Measurements from ENCODE around the gene ZNF385B.

ZNF385B gene

DNA sequence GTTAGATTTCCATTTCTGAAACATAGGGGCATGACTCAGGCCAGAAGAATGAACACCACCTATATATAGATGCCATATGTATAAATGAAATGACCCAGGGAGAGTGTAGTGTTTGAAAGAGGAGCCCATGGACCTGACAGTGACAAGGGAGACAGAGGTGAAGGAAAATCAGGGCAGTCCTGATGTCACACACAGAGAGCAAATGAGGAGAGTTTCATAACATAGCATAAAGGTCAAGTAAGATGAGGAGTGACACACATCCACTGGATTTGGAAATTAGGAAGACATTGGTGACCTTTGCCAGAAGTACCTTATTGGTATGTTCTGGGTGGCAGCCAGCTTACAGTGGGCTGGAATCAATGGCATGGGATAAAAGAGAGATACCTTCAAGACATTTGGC is 276.7 kb downstream of the ZNF385B start:
- DNase-seq (ENCODE audit: low spot score): no peak

DNA sequence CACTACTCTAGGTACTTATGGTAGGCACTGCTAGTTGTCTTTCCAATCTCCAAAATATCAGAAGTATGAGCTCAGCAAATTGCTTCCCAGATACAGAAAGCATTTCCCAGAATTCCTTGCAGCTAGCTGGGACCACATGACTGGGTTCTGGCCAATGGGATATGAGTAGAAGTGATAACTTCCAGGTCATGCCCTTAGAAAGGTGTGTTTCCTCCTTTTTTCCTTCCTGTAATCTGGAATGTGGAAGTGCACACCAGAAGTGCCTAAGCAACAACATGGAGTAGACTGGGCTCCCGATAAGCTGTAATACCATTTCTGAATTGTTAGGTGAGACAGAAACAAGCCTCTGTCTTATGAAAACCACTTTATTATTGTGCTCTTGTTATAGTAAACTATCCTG is 279.8 kb downstream of the ZNF385B start:
- no peak for DNase-seq (ENCODE audit: low spot score)

DNA sequence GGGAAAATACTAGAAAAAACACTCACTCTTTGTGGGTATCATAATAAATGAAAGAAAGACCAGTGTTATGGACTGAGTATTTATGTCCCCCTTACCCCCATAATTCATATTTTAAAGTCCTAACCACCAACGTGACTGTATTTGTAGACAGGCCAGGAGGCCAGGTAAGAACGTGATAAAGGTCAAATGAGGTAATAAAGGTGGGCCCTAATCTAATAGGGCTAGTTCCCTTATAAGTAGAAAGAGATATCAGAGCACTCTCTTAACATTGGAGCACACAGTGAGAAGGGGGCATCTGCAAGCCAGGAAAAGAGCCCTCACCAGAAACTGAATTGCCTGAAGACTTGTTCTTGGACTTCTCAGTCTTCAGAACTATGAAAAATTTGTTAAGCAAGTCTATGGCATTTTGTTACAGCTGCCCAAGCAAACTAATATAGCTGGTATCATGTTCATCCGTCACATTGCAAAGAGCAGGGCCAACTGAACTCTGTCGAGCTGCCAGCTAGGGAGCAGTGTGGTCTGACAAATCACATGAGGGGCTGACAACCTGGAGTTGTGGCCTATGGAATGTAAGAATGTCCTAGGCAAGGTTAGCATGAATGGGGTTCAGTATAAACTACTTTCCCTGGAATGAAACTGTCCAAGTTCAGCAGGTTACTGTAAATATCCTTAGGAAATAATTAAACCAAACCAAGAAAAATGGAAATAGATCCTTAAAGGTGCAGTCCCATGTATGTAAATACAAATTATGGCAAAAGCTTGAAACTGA is 280.9 kb downstream of the ZNF385B start:
- DNase-seq (ENCODE audit: low spot score): no peak

DNA sequence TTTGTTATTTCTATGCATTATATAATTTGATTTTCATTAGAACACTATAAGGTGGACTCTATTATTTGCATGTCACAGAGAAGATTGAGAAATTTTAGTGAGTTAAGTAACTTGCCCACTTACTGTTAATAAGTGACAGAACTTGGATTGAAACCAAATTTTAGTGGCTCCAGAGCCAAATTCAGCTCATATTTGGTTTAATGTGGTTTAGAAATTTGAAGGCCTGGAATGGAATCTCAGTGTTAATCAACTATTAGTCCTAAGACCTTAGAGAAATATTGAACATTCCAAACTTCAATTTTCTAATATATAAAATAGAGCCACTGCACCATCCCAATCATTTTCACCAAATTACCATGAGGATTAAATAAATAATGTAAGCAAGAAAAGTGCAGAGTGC is 281.6 kb downstream of the ZNF385B start:
- DNase-seq (ENCODE audit: low spot score): no peak

DNA sequence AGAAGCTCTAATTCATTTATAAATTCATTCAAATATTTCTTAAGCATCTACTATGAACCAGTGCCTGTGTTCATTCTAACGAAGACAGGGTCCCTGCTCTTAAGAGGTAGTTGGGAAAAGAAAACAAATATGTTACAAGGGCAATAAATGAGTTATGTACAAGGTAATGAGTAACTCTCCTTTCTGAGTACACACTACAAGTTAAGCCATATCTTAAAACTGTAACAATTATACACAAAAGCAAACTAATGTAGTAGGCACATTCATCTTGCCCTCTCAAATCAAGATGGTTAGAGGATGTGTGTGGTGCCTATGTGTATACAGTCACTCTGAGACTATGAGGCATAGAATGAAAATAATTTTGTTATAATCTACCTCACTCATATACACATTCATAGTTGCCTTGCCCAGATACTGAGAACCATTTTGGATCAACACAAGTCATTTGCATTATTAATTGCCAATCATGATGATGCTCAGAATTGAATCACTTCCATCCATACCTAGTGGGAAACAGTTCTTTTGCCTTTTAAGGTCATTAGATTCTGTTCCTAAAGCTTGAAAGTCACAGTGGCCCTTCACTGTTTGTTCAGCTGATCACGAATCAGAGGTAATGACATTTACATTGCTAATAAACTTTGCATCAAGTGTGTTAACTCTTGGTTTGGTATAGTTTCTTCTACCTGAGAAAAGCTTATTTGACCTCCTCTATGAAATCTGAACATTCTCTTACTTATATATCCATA is 283.1 kb downstream of the ZNF385B start:
- no peak for DNase-seq (ENCODE audit: low spot score)

DNA sequence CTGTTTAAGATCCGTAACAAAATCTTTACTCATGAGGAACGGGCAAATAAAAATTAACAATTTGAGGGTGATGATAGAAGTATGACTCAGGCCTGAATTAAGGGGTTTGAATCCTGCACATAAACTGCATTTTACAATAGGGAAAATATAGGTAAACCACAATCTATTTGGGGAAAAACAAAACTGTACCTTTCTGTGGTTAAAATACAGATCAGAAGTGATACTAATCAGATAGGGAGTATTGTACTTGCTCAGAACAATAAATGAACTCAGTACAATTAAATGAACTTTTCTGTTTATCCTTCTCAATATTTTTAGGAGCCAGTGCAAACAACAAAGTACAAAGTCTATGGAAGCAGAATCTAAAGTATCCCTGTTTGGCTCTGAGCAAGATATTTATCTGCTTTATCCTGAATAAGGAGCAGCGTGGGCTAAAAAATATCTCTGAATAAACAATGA is 287.3 kb downstream of the ZNF385B start:
- no peak for DNase-seq (ENCODE audit: low spot score)

DNA sequence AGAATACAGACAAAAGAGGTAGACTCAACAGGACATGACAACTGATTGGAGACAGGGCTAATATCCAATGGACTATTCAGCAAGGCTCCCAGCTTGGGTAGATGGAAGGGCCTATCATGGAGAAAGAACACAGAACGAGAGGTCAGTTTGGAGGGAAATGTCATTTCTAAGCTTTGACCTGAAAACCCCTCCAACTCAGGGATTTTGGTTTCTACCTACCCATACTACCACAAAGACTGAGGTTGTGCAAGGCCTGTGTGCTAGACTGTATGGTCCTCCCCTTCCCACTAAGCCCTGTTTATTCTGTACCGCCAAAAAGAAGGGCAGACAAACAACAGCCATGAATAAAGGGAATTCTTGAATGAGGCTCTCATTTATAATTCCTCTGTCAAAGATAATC is 288.9 kb downstream of the ZNF385B start:
- DNase-seq (ENCODE audit: low spot score): no peak

DNA sequence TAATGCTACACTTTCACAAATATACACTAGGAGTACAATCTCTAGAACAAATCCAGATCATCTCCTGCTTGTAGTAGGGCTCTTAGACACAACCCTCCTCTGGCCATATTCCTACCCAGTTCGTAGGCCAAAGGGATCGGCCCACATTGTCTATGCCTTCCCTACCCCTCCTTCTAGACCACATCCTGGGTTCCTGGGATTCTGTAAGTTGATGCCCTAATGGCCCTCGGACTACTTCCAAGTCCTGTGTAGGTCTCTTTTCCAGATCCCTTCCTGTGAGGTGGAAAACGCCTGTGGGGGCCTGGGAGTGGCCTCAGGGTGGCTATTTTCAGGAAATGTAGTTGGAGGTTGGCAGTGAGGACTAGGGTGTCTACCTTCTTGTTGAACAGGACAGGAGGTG is 289.7 kb downstream of the ZNF385B start:
- no peak for DNase-seq (ENCODE audit: low spot score)

DNA sequence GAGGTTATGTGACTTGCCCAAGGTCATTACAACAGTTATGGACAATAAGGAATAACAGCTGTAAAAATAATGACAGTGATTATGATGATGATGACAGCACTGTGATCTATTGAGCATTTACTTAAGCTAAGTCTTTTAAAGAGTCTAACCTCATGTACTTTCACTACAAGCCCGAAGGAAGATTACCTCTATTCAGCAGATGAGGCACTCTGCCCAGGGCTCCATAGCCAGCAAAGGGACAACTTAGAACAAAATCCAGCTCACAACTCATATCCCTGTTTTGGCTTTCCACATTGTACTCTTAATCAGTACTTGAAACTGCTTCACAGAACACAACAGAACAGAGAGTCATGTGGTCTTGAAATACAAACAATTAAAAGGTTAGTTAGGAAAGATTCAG is 290.2 kb downstream of the ZNF385B start:
- no peak for DNase-seq (ENCODE audit: low spot score)

DNA sequence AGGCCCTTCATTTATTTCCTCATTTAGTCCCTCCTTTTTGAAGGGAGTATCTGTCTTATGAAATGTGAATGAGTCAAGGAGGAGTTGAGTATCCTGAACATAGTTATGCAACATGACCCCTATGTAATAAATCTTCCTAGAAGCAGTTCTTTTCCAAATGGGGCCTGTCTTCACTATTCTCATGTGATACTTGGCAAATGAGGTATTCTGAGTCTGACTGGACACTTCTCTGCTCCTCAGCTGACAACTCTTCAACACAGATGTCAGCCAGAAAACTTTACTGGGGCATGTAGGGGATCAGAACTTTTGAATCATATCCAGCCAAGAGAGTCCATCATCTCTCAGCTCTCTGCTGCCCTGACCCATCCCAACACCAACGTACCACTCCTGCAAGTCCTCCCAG is 291.6 kb downstream of the ZNF385B start:
- no peak for DNase-seq (ENCODE audit: low spot score)

DNA sequence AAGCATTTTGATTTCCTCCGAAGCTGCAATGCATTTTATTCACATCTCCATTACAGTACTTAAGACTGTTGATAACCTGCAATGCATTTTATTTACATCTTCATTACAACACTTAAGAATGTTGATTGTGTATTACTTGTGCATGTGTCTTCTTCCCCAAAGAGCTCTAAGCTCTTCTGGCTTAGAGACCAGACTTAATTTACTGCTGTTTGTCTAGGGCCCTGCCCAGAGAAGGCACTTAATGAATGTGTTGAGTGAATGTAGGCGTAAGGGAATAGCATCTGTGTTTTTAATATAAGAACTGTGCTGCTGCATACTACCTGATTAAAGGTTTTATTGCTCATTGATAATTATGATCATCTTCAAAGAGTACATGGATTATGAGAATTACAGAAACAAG is 295.6 kb downstream of the ZNF385B start:
- no peak for DNase-seq (ENCODE audit: low spot score)

DNA sequence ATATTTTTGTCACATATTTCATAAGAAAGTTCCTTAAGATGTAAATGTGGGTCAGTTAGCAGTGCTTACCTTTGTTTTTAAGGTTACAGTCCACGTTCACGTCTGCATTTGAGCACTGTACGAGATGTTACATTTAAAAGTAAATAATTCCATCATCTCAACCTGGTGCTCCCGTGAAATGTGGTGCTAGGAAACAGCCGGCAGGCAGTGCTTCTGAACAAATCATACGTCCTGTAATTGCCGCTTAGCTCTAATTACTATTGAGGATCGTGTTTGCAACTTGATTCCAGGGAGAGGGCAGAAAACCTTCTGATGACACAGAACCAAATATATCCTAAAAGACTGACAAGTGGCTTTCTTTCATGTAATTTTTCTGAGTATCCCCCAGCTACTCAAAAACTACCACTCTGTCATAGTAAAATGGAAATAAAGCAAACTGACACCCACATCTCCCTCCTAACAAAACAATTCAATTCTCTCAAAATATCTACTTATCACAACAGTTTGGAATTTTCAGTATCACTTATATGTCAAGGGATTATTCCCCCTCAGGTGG is 299.0 kb downstream of the ZNF385B start:
- DNase-seq (ENCODE audit: low spot score): no peak

DNA sequence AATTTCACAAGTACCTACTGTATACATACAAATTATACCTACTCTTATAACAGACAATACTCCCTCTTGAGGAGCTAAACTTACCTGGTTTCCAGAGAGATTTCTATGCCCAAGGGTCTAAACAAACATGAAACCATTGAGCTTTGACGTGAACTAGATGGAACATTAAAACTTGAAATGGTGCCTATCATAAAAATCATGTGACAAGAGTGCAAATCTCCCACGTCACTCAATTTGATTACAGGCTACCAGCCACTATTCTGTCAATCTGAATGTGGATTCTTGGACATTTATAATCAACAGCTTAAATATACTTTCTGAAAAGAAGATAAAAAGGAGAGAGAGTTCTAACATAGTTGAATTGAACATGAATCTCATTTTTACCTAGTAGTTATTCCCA is 299.7 kb downstream of the ZNF385B start:
- DNase-seq (ENCODE audit: low spot score): no peak

DNA sequence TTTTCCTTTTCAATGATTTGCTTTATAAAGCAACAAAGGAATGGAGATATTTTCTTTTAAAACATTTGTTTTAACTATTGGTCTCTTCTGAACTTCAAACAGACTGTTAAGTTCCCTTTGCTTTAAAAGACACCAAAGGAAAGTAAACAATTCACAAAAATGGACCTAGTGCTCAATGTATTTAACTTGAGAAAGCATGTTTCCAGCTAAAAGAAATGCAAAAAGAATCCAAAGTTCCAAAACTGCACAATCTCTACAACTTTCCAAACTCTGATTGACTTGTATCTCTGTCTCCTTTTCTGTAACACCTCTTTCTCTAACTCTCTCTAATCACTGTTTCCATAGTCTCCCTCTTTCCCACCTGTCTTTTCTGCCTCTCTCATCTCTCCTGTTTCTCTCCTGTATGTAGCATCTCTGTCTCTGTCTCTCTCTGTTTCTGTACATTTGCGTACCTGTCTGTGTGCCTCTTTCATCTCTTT is 301.1 kb downstream of the ZNF385B start:
- DNase-seq (ENCODE audit: low spot score): no peak

DNA sequence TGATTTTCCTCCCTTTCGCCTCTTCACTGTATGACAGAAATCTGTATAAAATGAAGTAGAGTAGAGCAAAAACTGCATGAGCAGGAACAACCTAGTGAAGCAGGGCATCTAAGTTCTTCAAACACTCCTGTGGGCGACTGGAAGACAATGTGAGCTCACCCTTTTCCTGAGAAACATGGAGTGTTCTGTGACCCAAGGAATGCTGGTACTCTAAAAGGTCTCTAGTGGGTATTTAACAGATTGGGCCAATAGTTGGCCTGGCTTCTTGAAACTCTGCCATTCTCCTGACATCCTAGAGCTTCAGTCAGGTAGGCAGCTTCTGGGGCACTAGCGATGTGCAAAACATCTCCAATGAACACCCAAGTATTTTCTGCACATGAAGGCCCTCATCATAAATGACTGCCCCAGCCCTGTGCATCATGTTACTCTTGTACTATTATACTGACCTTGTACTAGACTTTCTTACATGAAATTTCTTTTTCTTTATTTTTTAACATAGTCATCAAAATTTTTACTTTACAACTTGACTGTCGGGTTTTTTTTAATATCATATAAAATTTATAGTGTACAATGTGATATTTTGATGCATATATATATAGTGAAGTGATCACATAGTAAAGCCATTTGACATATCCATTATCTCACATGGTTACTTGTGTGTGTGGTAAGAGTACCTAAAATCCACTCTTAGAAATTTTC is 302.2 kb downstream of the ZNF385B start:
- no peak for DNase-seq (ENCODE audit: low spot score)

DNA sequence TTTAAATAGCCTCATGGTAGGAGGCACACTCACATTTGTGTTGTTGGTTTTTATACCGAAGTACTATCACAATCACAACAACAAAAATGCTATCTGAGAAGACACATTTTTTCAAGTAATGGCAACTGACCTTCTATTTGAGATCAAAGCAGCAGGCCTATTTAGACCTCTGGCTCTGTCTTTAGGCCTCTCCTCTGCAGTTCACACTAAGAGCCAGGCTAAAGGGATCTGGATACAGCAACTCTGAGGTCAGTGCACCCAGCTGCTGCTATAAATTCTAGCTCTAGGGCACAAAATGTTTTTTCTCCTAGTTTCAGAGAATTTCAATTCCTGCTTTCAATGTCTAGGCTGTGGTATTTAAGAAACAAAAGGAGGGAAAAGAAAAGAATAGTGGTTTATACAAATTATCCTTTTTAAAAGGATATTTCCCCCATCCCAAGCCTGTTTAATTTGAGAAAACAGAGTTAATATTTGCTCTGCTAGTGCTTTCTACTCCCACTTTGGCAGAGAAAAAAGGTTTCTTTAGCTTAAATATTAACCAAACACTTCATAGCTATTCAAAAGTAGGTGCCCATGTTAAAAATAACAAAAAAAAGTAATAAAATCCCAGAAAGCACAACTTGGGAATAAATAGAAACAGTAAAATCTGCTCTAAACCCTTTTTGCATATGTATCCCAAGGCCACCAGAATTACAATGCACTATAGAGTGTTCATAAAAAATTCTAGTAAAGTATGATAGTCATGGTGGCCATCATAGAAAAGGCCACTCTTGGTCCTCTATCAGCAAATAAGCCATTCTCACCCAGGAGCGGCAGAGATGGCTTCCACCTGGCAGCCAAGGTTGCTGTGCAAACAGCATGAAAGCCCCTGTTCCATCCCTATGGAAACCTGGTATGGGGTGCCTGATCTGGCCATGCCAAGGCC is 303.1 kb downstream of the ZNF385B start:
- no peak for DNase-seq (ENCODE audit: low spot score)

DNA sequence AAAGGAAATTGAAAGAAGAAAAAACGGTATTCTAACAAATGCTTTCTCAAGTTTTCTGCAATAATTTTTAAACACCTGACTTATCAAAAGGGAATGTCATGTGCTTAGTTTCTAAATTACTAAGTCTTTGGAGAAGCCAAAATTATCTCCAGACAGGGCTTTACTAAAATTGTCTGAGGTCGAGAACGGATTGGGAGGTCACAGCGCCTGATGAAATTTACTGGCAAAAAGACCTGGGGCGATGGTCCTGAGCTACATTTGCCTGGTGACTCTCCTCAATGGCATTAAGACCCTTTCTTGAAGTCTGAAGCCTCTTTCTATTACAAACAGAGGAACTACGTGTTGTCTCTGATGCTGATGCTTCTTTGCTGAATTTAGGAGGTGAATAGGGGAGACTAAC is 305.0 kb downstream of the ZNF385B start:
- no peak for DNase-seq (ENCODE audit: low spot score)

DNA sequence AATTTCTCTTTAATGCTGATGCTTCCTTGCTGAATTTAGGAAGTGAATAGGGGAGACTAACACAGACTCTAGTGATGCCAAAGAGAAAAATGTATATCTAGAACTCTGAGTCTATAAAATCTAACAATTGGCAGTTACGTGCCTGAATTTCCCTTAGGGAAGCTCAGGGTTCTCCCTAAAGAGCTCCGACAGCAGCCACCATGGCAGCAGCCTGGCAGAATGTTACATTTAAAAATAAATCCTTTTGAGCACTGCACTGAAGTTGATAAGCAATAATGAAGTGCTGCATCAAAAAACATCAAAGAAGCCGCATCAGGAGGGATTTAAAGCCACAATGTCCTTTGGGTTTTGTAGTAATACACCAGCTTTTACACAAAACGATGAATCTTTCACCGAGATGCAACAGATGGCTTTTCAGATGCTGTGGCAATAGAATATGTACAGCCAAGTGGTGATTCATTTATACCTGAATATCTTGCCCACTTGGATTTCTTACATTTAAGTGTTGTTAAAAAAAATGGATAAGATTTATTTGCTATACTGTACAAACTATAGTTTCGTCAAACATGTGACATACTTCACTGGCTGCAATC is 305.6 kb downstream of the ZNF385B start:
- no peak for DNase-seq (ENCODE audit: low spot score)

DNA sequence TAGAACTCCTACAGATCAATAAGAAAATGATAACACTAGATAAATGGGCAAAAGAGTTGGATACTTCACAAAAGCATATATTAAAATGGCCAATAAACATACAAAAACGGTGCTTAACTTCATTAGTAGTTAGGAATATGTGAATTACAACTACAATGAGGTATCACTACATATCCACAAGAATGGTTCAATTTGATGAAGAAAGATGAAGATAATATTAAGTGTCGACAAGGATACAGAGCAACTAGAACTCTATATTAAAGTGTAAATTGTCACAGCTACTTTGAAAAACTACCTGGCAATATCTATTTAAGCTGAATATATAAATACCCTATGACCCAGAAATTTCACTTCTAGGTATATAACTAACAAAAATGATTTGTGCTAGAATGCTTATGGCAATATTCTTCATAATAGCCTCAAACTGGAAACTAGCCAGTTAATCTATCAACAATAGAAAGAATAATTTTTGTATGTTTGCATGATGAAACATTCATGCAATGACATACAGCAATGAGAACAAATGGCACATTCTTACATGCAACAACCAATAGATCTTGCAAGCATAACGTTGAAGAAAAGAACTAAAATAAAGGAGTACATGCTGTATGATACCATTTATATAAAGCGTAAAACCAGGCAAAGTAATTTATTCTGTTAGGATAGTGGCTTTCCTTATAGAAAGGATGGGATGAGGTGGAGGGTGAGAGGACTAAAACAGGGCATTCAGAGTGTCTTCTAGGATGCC is 306.6 kb downstream of the ZNF385B start:
- no peak for DNase-seq (ENCODE audit: low spot score)

DNA sequence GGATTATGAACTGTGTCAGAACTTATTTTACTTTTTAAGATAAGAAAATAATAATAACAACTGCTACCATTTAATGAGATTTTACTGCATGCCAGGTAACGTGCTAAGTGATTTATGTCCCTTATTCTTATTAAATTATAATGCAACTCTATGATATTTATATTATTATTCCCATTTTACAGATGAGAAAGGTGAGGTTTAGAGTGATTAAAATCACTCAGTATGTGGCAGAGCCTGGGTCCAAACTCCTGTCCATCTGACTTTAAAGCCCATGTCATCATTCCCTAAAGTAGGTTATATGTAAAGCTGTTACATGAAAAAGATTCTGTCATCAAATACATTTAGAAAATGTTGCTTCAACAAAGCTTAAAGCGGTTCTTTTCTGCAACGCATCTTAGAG is 308.0 kb downstream of the ZNF385B start:
- DNase-seq (ENCODE audit: low spot score): no peak

Measured in hematopoietic multipotent progenitor cell treated with erythropoietin and hydrocortisone succinate and interleukin-3 and kit ligand, for 15 days (in vitro differentiated cells).